HCT116 (cell line): ENCODE results near the gene TNRC6C. TPM values are rescaled to one million over a fixed set of nuclear protein-coding genes. Genes with fewer than 3 reads are reported as not detected.

Experiments used
- ATAC-seq: fragments of 200-7000 bp; cut with Tn5 transposase; 2 replicates; pipeline ENCODE4 v1.9.1; 2020; ENCODE audit warnings: mild to moderate bottlenecking, moderate library complexity
- BruUV-seq: library from RNA; stranded (reverse); fragments of 400-500 nt; replicated peaks from 2 replicates; lab custom pipeline; 2021; lab: Mats Ljungman, UMichigan
- CTCF ChIA-PET: fragments of 300-600 bp; sonication (Branson Sonifier 250); formaldehyde crosslinking; loops from one replicate; lab custom pipeline; 2021; ENCODE audit warnings: antibody characterized with exemption; lab: Charles Lee
- POLR2A ChIA-PET: fragments of 300-600, 350-600 bp; sonication (Branson Sonifier 250); formaldehyde crosslinking; loops from one replicate; lab custom pipeline; 2021; ENCODE audit warnings: antibody characterized with exemption; lab: Charles Lee
- RAD21 ChIA-PET, 2 experiments: fragments of 300-600 bp; sonication (Branson Sonifier 250); formaldehyde crosslinking; loops; one replicate each; lab custom pipeline; 2023; ENCODE audit warnings: low total read pairs in 2 of 2; ENCODE audit not compliant: uncharacterized antibody in 2 of 2, unreplicated experiment in 2 of 2, low non-redundant PET in 1 of 2; lab: Charles Lee
- DNase-seq: peaks from one replicate; pipeline ENCODE4 v3.0.0-alpha.2; 2010; ENCODE audit warnings: low read depth, low spot score
- H2AFZ ChIP-seq: fragments of 200-600 bp; shearing (Covaris generic), sonication (generic); 2 replicates; pipeline ENCODE4 v1.6.1; 2017; ENCODE audit warnings: low read depth, mixed run types, mixed read lengths, antibody characterized with exemption, low read length; ENCODE audit not compliant: poor library complexity, severe bottlenecking
- H3K27ac ChIP-seq: 2 replicates; pipeline ENCODE4 v1.5.1; 2012; ENCODE audit warnings: low read depth, low read length
- H3K27me3 ChIP-seq: fragments of 200-600 bp; sonication (generic); 2 replicates; pipeline ENCODE4 v1.6.1; 2016; ENCODE audit warnings: mixed run types, low read length, mixed read lengths; ENCODE audit not compliant: insufficient read depth
- H3K36me3 ChIP-seq, 2 experiments: fragments of 200-500 bp in 1 of 2; fragments of 200-600 bp in 1 of 2; sonication (Bioruptor generic) in 1 of 2; sonication (generic) in 1 of 2; 2 replicates each; pipeline versions ENCODE4 v1.5.1 to v1.6.1; 2014 to 2016; ENCODE audit warnings: low read length in 2 of 2, inconsistent platforms in 1 of 2, mixed read lengths in 1 of 2, mixed run types in 1 of 2; ENCODE audit not compliant: insufficient read depth in 2 of 2, control insufficient read depth in 1 of 2
- H3K4me1 ChIP-seq, 2 experiments: fragments of 200-600 bp in 1 of 2; sonication (generic) in 1 of 2; 2 replicates each; pipeline versions ENCODE4 v1.5.1 to v1.6.1; 2012 to 2017; ENCODE audit warnings: low read length in 2 of 2, inconsistent platforms in 1 of 2, mild to moderate bottlenecking in 1 of 2, mixed read lengths in 1 of 2, mixed run types in 1 of 2, moderate library complexity in 1 of 2; ENCODE audit not compliant: insufficient read depth in 2 of 2, control insufficient read depth in 1 of 2
- H3K4me2 ChIP-seq: fragments of 200-600 bp; sonication (generic); 2 replicates; pipeline ENCODE4 v1.6.1; 2017; ENCODE audit warnings: mixed run types, low read length, mixed read lengths
- H3K4me3 ChIP-seq, 2 experiments: fragments of 200-600 bp in 1 of 2; sonication (generic) in 1 of 2; replicated peaks in 1 of 2; 2 replicates each; pipeline ENCODE4 v1.5.1; 2011 to 2016; ENCODE audit warnings: low read length in 2 of 2, control low read depth in 1 of 2, low read depth in 1 of 2, mild to moderate bottlenecking in 1 of 2, mixed read lengths in 1 of 2, mixed run types in 1 of 2
- H3K79me2 ChIP-seq: fragments of 200-600 bp; sonication (generic); 2 replicates; pipeline ENCODE4 v1.6.1; 2017; ENCODE audit warnings: mild to moderate bottlenecking, mixed run types, low read length, moderate library complexity, mixed read lengths; ENCODE audit not compliant: insufficient read depth
- H3K9ac ChIP-seq: fragments of 200-600 bp; sonication (generic); 2 replicates; pipeline ENCODE4 v1.6.1; 2016; ENCODE audit warnings: low read length, mixed read lengths
- H3K9me2 ChIP-seq: fragments of 200-600 bp; sonication (generic), shearing (Covaris generic); 2 replicates; pipeline ENCODE4 v1.6.1; 2017; ENCODE audit warnings: mixed run types, mild to moderate bottlenecking, moderate library complexity; ENCODE audit not compliant: insufficient read depth
- H3K9me3 ChIP-seq, 2 experiments: fragments of 200-500 bp in 1 of 2; fragments of 200-600 bp in 1 of 2; sonication (Bioruptor generic) in 1 of 2; sonication (generic) in 1 of 2; 2 replicates each; pipeline ENCODE4 v1.6.1; 2014 to 2017; ENCODE audit warnings: low read length in 2 of 2, mixed read lengths in 2 of 2, inconsistent platforms in 1 of 2, low read depth in 1 of 2, mild to moderate bottlenecking in 1 of 2, mixed run types in 1 of 2, moderate library complexity in 1 of 2; ENCODE audit not compliant: control insufficient read depth in 1 of 2, insufficient read depth in 1 of 2
- H4K20me1 ChIP-seq: fragments of 200-600 bp; sonication (generic), shearing (Covaris generic); 2 replicates; pipeline ENCODE4 v1.6.1; 2017; ENCODE audit warnings: mixed run types, mild to moderate bottlenecking, moderate library complexity; ENCODE audit not compliant: insufficient read depth
- CBX3 ChIP-seq: IDR thresholded peaks from 2 replicates; pipeline ENCODE4 v1.6.1; 2012; ENCODE audit warnings: low read depth
- CEBPB ChIP-seq: IDR thresholded peaks from 2 replicates; pipeline ENCODE4 v1.6.1; 2012; ENCODE audit warnings: low read depth
- ELF1 ChIP-seq: IDR thresholded peaks from 2 replicates; pipeline ENCODE4 v1.6.1; 2012; ENCODE audit warnings: low read depth, borderline replicate concordance
- EZH2phosphoT487 ChIP-seq: fragments of 200-600 bp; IDR thresholded peaks from 2 replicates; pipeline ENCODE4 v1.6.1; 2018; ENCODE audit warnings: antibody characterized with exemption, borderline replicate concordance
- POLR2AphosphoS5 ChIP-seq: IDR thresholded peaks from 2 replicates; pipeline ENCODE4 v1.6.1; 2011; ENCODE audit warnings: mild to moderate bottlenecking, low read depth, low read length, moderate library complexity
- RAD21 ChIP-seq: IDR thresholded peaks from 2 replicates; pipeline ENCODE4 v1.6.1; 2012; ENCODE audit warnings: low read depth, mild to moderate bottlenecking
- SIN3A ChIP-seq: IDR thresholded peaks from 2 replicates; pipeline ENCODE4 v1.6.1; 2012; ENCODE audit warnings: low read depth
- SRF ChIP-seq: IDR thresholded peaks from 2 replicates; pipeline ENCODE4 v1.6.1; 2012; ENCODE audit warnings: low read depth
- TCF7L2 ChIP-seq: IDR thresholded peaks from 2 replicates; pipeline ENCODE4 v1.7.0; 2011; ENCODE audit warnings: borderline replicate concordance, inconsistent platforms; ENCODE audit not compliant: insufficient read depth, insufficient read length; ENCODE audit errors: extremely low read depth
- ZFX ChIP-seq: fragments of 450-650 bp; IDR thresholded peaks from 2 replicates; pipeline ENCODE4 v1.6.1; 2017
- ZNF274 ChIP-seq: fragments of 200-500 bp; sonication (Bioruptor generic); IDR thresholded peaks from 2 replicates; pipeline ENCODE4 v1.6.1; 2014; ENCODE audit warnings: mild to moderate bottlenecking, low read depth, low read length, inconsistent platforms
- intact Hi-C: fragments of 100-400 bp; cut with micrococcal nuclease; formaldehyde crosslinking; loops from 2 replicates; pipeline ENCODE4 v1.10.0; 2022
- total RNA-seq: library from RNA; stranded (reverse); gene quantifications from one replicate; pipeline ENCODE4 v1.2.1, GENCODE V29; 2021; ENCODE audit not compliant: unreplicated experiment
- TF ChIP-seq, protein P1 (sequence below): IDR thresholded peaks from 2 replicates; pipeline ENCODE4 v1.6.1; 2012; ENCODE audit warnings: low read depth
- TF ChIP-seq, protein P2 (sequence below): IDR thresholded peaks from 2 replicates; pipeline ENCODE4 v1.6.1; 2012
- TF ChIP-seq, protein P3 (sequence below): IDR thresholded peaks from 2 replicates; pipeline ENCODE4 v1.6.1; 2012
- TF ChIP-seq, protein P4 (sequence below): IDR thresholded peaks from 2 replicates; pipeline ENCODE4 v1.6.1; 2011; ENCODE audit warnings: mild to moderate bottlenecking, low read length, moderate library complexity; ENCODE audit not compliant: insufficient replicate concordance; ENCODE audit errors: extremely low read depth
- TF ChIP-seq, protein P5 (sequence below), 3 experiments: fragments of 200-600 bp in 1 of 3; sonication (generic) in 1 of 3; IDR thresholded peaks in 2 of 3; conservative IDR thresholded peaks in 1 of 3; 2 replicates each; pipeline ENCODE4 v1.5.1; 2012 to 2017; ENCODE audit warnings: low read depth in 2 of 3, low read length in 2 of 3, antibody characterized with exemption in 1 of 3, borderline replicate concordance in 1 of 3, control low read depth in 1 of 3, mild to moderate bottlenecking in 1 of 3, mixed read lengths in 1 of 3, mixed run types in 1 of 3, moderate library complexity in 1 of 3; ENCODE audit not compliant: insufficient read depth in 1 of 3

Gene TNRC6C
- total RNA-seq, 1 experiment from 2014 or later: 23.4 TPM

DNA sequence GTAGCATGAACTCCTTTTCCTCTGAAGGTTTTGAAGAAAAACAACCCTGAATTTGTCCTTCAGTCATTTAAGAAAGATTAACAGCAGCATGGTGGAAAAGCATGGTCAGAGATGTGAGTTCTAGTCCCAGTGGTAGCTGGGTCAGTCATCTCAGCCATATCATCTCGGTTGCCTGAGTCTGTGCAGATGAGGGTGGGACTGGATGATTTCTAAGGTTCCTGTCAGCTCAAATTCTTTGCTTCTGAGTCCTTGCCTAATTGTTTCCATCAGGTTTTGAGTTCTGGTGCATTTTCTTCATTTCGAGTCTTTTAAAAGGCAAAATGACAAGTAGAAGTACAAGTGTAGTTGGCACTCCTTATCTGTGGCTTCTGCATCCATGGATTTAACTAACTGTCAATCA lies 63.9 kb downstream of the TNRC6C start:
- POLR2A ChIA-PET: no interaction called here
- no TSS peak for BruUV-seq
- no peaks in the 10 kb centered on the region for H3K79me2 ChIP-seq
- no peaks in the 10 kb centered on the region for H3K9me3 ChIP-seq
- no peaks in the 10 kb centered on the region for H3K4me1 ChIP-seq
- H2AFZ ChIP-seq: no peak overlapping the region
- no peak overlapping the region for H3K9ac ChIP-seq
- no peak overlapping the region for H3K4me3 ChIP-seq
- no peaks in the 10 kb centered on the region for H3K27me3 ChIP-seq
- no peak for DNase-seq
- RAD21 ChIA-PET: interaction anchor here in 1 of 2 experiments (0.7 kb wide), 1 partner anchor 40 kb away, joined by 3 read pairs; no protein-coding TSS in a partner anchor
- no peaks in the 10 kb centered on the region for H3K9me2 ChIP-seq
- intact Hi-C loops: no loop called here
- no peaks in the 10 kb centered on the region for H4K20me1 ChIP-seq
- CTCF ChIA-PET: no interaction called here
- ATAC-seq: no peak
- no peaks in the 10 kb centered on the region for H3K36me3 ChIP-seq
- H3K27ac ChIP-seq: no peak overlapping the region
- no peak overlapping the region for H3K4me2 ChIP-seq
- TF ChIP-seq, protein P1, sequence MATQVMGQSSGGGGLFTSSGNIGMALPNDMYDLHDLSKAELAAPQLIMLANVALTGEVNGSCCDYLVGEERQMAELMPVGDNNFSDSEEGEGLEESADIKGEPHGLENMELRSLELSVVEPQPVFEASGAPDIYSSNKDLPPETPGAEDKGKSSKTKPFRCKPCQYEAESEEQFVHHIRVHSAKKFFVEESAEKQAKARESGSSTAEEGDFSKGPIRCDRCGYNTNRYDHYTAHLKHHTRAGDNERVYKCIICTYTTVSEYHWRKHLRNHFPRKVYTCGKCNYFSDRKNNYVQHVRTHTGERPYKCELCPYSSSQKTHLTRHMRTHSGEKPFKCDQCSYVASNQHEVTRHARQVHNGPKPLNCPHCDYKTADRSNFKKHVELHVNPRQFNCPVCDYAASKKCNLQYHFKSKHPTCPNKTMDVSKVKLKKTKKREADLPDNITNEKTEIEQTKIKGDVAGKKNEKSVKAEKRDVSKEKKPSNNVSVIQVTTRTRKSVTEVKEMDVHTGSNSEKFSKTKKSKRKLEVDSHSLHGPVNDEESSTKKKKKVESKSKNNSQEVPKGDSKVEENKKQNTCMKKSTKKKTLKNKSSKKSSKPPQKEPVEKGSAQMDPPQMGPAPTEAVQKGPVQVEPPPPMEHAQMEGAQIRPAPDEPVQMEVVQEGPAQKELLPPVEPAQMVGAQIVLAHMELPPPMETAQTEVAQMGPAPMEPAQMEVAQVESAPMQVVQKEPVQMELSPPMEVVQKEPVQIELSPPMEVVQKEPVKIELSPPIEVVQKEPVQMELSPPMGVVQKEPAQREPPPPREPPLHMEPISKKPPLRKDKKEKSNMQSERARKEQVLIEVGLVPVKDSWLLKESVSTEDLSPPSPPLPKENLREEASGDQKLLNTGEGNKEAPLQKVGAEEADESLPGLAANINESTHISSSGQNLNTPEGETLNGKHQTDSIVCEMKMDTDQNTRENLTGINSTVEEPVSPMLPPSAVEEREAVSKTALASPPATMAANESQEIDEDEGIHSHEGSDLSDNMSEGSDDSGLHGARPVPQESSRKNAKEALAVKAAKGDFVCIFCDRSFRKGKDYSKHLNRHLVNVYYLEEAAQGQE: no peak
- TF ChIP-seq ELF1: no peak
- no peak for TF ChIP-seq RAD21
- TF ChIP-seq, protein P2, sequence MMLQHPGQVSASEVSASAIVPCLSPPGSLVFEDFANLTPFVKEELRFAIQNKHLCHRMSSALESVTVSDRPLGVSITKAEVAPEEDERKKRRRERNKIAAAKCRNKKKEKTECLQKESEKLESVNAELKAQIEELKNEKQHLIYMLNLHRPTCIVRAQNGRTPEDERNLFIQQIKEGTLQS: no peak
- TF ChIP-seq, protein P3, sequence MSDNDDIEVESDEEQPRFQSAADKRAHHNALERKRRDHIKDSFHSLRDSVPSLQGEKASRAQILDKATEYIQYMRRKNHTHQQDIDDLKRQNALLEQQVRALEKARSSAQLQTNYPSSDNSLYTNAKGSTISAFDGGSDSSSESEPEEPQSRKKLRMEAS: no peak
- no peak for TF ChIP-seq SIN3A
- no peak for TF ChIP-seq TCF7L2
- TF ChIP-seq CBX3: no peak
- no peak for TF ChIP-seq POLR2AphosphoS5
- TF ChIP-seq ZFX: no peak
- no peak for TF ChIP-seq EZH2phosphoT487
- no peak for TF ChIP-seq CEBPB
- TF ChIP-seq, protein P4, sequence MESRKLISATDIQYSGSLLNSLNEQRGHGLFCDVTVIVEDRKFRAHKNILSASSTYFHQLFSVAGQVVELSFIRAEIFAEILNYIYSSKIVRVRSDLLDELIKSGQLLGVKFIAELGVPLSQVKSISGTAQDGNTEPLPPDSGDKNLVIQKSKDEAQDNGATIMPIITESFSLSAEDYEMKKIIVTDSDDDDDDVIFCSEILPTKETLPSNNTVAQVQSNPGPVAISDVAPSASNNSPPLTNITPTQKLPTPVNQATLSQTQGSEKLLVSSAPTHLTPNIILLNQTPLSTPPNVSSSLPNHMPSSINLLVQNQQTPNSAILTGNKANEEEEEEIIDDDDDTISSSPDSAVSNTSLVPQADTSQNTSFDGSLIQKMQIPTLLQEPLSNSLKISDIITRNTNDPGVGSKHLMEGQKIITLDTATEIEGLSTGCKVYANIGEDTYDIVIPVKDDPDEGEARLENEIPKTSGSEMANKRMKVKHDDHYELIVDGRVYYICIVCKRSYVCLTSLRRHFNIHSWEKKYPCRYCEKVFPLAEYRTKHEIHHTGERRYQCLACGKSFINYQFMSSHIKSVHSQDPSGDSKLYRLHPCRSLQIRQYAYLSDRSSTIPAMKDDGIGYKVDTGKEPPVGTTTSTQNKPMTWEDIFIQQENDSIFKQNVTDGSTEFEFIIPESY: no peak
- TF ChIP-seq ZNF274: no peak
- TF ChIP-seq SRF: no peak
- TF ChIP-seq, protein P5, sequence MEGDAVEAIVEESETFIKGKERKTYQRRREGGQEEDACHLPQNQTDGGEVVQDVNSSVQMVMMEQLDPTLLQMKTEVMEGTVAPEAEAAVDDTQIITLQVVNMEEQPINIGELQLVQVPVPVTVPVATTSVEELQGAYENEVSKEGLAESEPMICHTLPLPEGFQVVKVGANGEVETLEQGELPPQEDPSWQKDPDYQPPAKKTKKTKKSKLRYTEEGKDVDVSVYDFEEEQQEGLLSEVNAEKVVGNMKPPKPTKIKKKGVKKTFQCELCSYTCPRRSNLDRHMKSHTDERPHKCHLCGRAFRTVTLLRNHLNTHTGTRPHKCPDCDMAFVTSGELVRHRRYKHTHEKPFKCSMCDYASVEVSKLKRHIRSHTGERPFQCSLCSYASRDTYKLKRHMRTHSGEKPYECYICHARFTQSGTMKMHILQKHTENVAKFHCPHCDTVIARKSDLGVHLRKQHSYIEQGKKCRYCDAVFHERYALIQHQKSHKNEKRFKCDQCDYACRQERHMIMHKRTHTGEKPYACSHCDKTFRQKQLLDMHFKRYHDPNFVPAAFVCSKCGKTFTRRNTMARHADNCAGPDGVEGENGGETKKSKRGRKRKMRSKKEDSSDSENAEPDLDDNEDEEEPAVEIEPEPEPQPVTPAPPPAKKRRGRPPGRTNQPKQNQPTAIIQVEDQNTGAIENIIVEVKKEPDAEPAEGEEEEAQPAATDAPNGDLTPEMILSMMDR (IDR thresholded peaks at IDR 0.05 in 2 of 3, conservative IDR thresholded peaks at IDR 0.05 in 1 of 3; ENCODE audit: borderline replicate concordance in 1 of 3, insufficient read depth in 1 of 3, low read depth in 2 of 3, low read length in 2 of 3): no peak
